ENCODE data around the gene ERGIC1. TPM values are rescaled to one million over a fixed set of nuclear protein-coding genes. Genes with fewer than 3 reads are reported as not detected.
"Not testable (repeated sequence)": the region's sequence is repeated elsewhere in the genome, so short reads cannot be mapped to it uniquely, and the experiment has no call there.

Gene ERGIC1, protein sequence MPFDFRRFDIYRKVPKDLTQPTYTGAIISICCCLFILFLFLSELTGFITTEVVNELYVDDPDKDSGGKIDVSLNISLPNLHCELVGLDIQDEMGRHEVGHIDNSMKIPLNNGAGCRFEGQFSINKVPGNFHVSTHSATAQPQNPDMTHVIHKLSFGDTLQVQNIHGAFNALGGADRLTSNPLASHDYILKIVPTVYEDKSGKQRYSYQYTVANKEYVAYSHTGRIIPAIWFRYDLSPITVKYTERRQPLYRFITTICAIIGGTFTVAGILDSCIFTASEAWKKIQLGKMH
- total RNA-seq = 10 to 100 TPM; 46.5 to 93.1 TPM

DNA sequence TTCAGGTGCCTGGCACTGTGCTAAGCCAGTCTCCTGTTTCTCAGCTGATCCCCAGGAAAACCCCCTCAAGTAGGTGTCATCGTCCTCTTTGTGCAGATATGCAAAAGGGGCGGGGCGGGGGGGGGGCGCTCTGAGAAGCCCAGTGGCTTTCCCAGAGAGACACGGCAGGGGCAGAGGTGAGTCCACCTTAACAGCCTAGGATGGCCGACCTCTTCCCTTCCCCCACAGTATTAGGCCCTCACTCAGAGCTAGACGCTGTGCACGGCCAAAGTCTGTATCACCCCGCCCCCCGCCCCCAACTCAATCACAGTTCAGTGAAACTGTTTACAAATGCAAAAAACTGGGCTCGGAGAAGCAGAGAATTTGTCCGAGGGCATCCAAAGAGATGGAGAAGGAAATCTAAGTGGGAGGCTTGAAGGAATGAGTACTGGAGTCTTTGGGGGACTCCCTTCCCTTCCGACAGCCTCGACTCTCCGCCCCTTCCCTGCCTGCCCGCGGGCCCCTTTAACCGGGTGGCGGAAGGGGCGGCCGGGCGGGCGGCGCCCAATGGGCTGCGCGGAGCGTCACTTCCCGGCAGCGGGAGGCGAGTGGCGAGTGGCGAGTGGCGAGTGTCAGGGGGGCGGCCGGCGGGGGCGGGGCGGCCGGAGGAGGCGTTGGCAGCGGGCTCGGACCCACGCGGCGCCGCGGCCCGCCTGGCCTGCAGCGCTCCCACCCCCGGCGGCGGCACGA, at the start of gene ERGIC1:
Gene ERGIC1, plus strand, starts transcription at position 566 of the 729 bp plus-strand sequence. Its CDS starts 163 bp downstream, at position 729.
- no peaks in the 10 kb centered on the region for H3K9me3 ChIP-seq
- peak within 1 kb of the TSS; percentile 86 to 97 (median 88) for H3K27ac ChIP-seq
- peaks cover 51% of the 10 kb centered on the region for H3K4me1 ChIP-seq
- ATAC-seq = peak; percentile 86
- H3K27me3 ChIP-seq = no peaks in the 10 kb centered on the region
- H3K36me3 ChIP-seq (replicated peaks in 1 of 2; ENCODE audit: insufficient read depth in 1 of 2, low read depth in 2 of 2) = no peaks in the 10 kb centered on the region
- peak within 1 kb of the TSS; percentile 42 to 61 for H3K4me3 ChIP-seq
- TF ChIP-seq POLR2A (IDR thresholded peaks at IDR 0.05) = peak; percentile 67 to 81 (median 70)
- TF ChIP-seq, protein P1, sequence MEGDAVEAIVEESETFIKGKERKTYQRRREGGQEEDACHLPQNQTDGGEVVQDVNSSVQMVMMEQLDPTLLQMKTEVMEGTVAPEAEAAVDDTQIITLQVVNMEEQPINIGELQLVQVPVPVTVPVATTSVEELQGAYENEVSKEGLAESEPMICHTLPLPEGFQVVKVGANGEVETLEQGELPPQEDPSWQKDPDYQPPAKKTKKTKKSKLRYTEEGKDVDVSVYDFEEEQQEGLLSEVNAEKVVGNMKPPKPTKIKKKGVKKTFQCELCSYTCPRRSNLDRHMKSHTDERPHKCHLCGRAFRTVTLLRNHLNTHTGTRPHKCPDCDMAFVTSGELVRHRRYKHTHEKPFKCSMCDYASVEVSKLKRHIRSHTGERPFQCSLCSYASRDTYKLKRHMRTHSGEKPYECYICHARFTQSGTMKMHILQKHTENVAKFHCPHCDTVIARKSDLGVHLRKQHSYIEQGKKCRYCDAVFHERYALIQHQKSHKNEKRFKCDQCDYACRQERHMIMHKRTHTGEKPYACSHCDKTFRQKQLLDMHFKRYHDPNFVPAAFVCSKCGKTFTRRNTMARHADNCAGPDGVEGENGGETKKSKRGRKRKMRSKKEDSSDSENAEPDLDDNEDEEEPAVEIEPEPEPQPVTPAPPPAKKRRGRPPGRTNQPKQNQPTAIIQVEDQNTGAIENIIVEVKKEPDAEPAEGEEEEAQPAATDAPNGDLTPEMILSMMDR (IDR thresholded peaks at IDR 0.05) = no peak
- WGBS, 2 donors = 0 to 3% methylated on average over 15 to 39 of the region's 53 CpGs
- DNase-seq = peak; percentile 84 to 88 (median 86)
- intact Hi-C loops (cut with DNase I) = no loop called here

DNA sequence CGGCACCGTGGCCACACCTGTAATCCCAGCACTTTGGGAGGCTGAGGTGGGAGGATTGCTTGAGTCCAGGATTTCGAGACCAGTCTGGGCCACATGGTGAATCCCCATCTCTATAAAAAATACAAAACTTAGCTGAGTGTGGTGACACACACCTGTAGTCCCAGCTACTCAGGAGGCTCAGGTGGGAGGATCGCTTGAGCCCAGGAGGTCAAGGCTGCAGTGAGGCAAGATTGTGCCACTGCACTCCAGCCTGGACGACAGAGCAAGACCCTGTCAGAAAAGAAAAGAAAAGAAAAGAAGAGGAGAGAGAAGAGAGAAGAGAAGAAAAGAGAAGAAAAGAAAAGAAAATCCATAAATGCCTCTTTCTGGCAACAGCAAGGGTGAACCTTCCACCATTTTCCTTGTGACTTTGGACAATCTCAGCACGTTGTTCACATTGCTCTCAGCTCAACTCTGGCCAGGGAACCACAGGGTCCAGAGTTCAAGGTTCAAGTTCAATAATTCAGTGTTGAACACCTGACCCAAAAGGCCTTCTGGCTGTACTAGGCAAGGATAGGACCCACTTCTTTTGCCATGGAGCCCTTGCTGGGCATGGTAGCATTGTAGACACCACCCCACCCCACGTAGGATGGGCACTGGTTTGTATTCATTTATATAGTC, 48.5 kb upstream of the ERGIC1 start:
- no peaks in the 10 kb centered on the region for H3K36me3 ChIP-seq (replicated peaks in 1 of 2; ENCODE audit: insufficient read depth in 1 of 2, low read depth in 2 of 2)
- intact Hi-C loops (cut with DNase I) = no loop called here
- no peak for ATAC-seq
- H3K9me3 ChIP-seq = no peaks in the 10 kb centered on the region
- H3K4me1 ChIP-seq = peaks cover 21% of the 10 kb centered on the region
- WGBS, 2 donors = 83 to 88% methylated on average over 7 of the region's 7 CpGs
- H3K27ac ChIP-seq = no peak overlapping the region
- no peaks in the 10 kb centered on the region for H3K27me3 ChIP-seq
- DNase-seq = no peak
- TF ChIP-seq, protein P1 (IDR thresholded peaks at IDR 0.05) = no peak
- TF ChIP-seq POLR2A (IDR thresholded peaks at IDR 0.05) = no peak
- H3K4me3 ChIP-seq = no peak overlapping the region

DNA sequence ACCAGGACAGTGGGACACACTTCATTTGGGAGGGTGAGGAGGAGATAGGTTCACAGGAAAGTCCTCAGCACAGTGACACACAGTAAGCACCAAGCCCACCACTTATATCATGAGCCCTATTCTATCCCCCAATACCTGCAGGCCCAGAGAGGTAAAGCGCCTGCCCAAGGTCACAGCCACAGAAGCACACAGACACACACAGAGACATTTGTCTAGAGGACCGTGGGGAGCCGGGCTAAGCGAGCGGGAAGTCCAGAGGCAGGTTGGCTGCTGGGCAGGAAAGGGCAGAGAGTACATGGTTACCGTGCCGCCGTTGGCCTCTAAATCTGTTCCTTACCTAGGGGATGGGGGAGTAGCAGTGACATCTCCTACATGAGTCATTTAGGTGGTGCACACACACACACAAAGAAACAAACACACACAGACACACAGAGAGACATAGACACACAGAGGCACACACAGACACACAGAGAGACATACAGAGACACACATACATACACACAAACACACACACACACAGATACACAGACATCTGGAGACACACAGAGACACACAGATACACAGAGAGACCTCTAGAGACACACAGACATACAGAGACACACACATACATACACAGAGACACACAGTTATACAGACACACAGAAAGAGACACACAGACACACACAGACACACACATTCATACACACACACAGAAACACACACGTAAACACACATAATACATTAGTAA, 47.2 kb upstream of the ERGIC1 start:
- 69 to 83% methylated on average over 5 to 7 of the region's 9 CpGs for WGBS, 2 donors
- ATAC-seq (no peak), DNase-seq (no peak)
- intact Hi-C loops (cut with DNase I) = no loop called here
- Histone ChIP-seq H3K36me3 (replicated peaks in 1 of 2; ENCODE audit: insufficient read depth in 1 of 2, low read depth in 2 of 2) (no peaks in the 10 kb centered on the region), H3K4me3 (no peak overlapping the region), H3K27ac (peak overlapping the region in 3 of 4 donors; percentile 12 to 28 (median 27)), H3K27me3 (no peaks in the 10 kb centered on the region), H3K9me3 (no peaks in the 10 kb centered on the region), H3K4me1 (peaks cover 21% of the 10 kb centered on the region)
- TF ChIP-seq, protein P1 (IDR thresholded peaks at IDR 0.05) = no peak
- no peak for TF ChIP-seq POLR2A (IDR thresholded peaks at IDR 0.05)

DNA sequence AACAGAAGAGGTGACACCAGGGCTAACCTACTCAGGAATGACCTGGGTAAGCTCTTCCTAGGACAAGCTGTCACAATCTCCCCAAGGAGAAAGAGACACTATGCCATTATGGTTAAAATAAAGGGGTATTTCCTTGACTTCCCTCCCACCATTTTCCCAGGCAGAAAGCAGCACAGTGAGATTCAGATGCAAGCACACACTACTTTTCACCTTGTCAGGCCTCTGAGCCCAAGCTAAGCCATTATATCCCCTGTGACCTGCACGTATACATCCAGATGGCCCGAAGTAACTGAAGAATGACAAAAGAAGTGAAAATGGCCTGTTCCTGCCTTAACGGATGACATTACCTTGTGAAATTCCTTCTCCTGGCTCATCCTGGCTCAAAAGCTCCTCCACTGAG, 46.5 kb upstream of the ERGIC1 start:
- DNase-seq; intact Hi-C loops (cut with DNase I); H3K36me3 ChIP-seq (replicated peaks in 1 of 2; ENCODE audit: insufficient read depth in 1 of 2, low read depth in 2 of 2); H3K9me3 ChIP-seq; H3K27me3 ChIP-seq; ATAC-seq; H3K4me3 ChIP-seq: not testable (repeated sequence)
- 94 to 95% methylated on average over 3 of the region's 3 CpGs for WGBS, 2 donors
- H3K27ac ChIP-seq = peak overlapping the region in 3 of 4 donors; percentile 12 to 90 (median 27)
- H3K4me1 ChIP-seq = peaks cover 21% of the 10 kb centered on the region

Measured in body of pancreas (tissue), 4 donors.